OCI-LY7 (cell line): ENCODE results near the gene IQGAP2.

Experiments
- CTCF ChIP-seq: fragments of 200-600 bp; sonication (generic); conservative IDR thresholded peaks from 2 replicates; pipeline ENCODE4 v1.5.1; 2014; ENCODE audit warnings: mild to moderate bottlenecking, antibody characterized with exemption, low read length, moderate library complexity, mixed read lengths
- EZH2phosphoT487 ChIP-seq: fragments of 200-600 bp; sonication (generic); IDR thresholded peaks from 2 replicates; pipeline ENCODE4 v1.6.1; 2018; ENCODE audit warnings: low read depth, borderline replicate concordance, mild to moderate bottlenecking, mixed run types, antibody characterized with exemption, low read length, moderate library complexity, mixed read lengths

- TF ChIP-seq CTCF (no peak), EZH2phosphoT487 (no peak)
Measured at GRCh38 chr5:76483881-76484280, 80.8 kb downstream of the IQGAP2 start.
